MM.1S (cell line): ENCODE measurements around the gene ASH1L.
"Not testable (repeated sequence)": the region's sequence is repeated elsewhere in the genome, so short reads cannot be mapped to it uniquely, and the experiment has no call there.

ENCODE experiments used
- EZH2phosphoT487 ChIP-seq: fragments of 300-600 bp; sonication (generic); IDR thresholded peaks from 2 replicates; pipeline ENCODE4 v1.6.1; 2018; ENCODE audit warnings: antibody characterized with exemption, low read length
- TF ChIP-seq, protein P1 (sequence below): fragments of 300-600 bp; sonication (generic); IDR thresholded peaks from 2 replicates; pipeline ENCODE4 v1.5.1; 2016; ENCODE audit warnings: antibody characterized with exemption, low read length, mixed read lengths

DNA sequence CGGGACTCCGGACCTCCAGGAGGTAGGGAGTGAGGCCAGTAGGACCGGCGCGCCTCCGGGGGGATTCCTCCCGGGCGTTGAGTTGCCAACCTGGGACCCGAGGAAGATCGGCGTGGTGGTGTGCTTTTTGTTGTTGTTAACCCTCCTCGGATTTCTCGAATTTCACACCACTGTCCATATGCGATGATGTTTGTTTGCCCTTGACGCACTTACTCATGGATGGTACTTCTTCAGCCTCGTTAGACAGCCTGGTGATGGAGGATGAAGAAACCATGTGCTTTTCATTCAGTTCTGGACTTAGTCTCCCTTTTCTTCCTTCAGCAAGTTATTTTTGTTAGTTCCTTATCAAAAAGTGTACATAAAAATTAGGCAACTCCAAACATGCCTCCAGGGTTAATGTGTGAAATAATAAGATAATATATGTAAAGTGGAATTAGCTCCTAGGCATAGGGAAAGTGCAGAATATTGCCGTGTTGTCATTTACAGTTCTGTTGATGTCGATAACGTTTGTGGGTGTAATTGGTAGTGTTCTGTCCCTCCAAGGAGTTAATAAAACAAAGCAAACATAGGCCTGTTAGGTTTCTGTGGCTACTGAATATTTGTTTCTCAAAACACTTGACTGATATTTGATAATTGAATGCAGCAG is 897 bp upstream of the ASH1L start:
- TF ChIP-seq, protein P1, sequence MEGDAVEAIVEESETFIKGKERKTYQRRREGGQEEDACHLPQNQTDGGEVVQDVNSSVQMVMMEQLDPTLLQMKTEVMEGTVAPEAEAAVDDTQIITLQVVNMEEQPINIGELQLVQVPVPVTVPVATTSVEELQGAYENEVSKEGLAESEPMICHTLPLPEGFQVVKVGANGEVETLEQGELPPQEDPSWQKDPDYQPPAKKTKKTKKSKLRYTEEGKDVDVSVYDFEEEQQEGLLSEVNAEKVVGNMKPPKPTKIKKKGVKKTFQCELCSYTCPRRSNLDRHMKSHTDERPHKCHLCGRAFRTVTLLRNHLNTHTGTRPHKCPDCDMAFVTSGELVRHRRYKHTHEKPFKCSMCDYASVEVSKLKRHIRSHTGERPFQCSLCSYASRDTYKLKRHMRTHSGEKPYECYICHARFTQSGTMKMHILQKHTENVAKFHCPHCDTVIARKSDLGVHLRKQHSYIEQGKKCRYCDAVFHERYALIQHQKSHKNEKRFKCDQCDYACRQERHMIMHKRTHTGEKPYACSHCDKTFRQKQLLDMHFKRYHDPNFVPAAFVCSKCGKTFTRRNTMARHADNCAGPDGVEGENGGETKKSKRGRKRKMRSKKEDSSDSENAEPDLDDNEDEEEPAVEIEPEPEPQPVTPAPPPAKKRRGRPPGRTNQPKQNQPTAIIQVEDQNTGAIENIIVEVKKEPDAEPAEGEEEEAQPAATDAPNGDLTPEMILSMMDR: not testable (repeated sequence)
- not testable (repeated sequence) for TF ChIP-seq EZH2phosphoT487
